GM12873 (cell line): ENCODE results near the gene APOL4.

Experiments used
- CTCF ChIP-seq: IDR thresholded peaks from 2 replicates; pipeline ENCODE4 v1.5.1; 2012; ENCODE audit warnings: low read depth, mild to moderate bottlenecking, moderate library complexity, low read length, control low read depth; ENCODE audit not compliant: insufficient read depth; ENCODE audit errors: missing control alignments

The APOL4 gene

GRCh38 chr22:36191106-36191836 lies 10.3 kb downstream of the APOL4 start:
- no peak for TF ChIP-seq CTCF

- TF ChIP-seq CTCF = no peak
Measured at GRCh38 chr22:36185828-36186624, 15.6 kb downstream of the APOL4 start.

GRCh38 chr22:36184433-36185025 lies 17.1 kb downstream of the APOL4 start:
- no peak for TF ChIP-seq CTCF

GRCh38 chr22:36183446-36183845 lies 18.2 kb downstream of the APOL4 start:
- no peak for TF ChIP-seq CTCF

- no peak for TF ChIP-seq CTCF
Measured at GRCh38 chr22:36182857-36183256, 18.8 kb downstream of the APOL4 start.

GRCh38 chr22:36182056-36182455 lies 19.6 kb downstream of the APOL4 start:
- TF ChIP-seq CTCF = no peak

- TF ChIP-seq CTCF = no peak
Measured at GRCh38 chr22:36180928-36181327, 20.7 kb downstream of the APOL4 start.
